Activated T-helper 1 cell treated with Interleukin-2 at 50 U/mL for 16 hours (primary cell): Measurements from ENCODE around the gene LNX2.

ENCODE experiments used
- DNase-seq: peaks from one replicate; pipeline ENCODE4 v3.0.0-alpha.2; 2020; ENCODE audit warnings: low read depth

Gene LNX2

DNA sequence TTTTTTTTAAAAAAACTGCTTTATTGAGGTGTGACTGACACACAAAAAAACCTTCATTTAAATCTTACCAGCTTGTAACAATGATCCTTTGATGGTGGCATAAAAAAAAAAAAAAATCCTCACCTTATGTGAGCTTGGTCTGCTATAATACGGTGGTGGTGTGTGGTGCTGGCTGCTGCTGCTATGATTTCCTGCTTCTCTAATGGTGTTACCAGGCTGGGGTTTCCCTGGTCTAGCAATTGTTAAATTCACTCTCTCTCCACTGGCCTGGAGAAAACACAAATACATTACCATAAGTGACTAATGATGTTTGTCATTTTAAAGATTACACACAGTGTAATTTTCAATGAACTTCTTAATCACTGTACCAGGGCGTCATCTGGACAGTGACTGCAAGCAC, 60.6 kb downstream of the LNX2 start:
- no peak for DNase-seq

- DNase-seq, result no peak
These were observed 64.2 kb downstream of the LNX2 start for GRCh38 chr13:27556109-27556508.

GRCh38 chr13:27551562-27551961, 68.8 kb downstream of the LNX2 start:
- DNase-seq, result no peak

- DNase-seq, result no peak
These were observed 70.8 kb downstream of the LNX2 start for GRCh38 chr13:27549406-27549981.

GRCh38 chr13:27542220-27542619, 78.1 kb downstream of the LNX2 start:
- DNase-seq, result no peak

GRCh38 chr13:27541386-27541785, 78.9 kb downstream of the LNX2 start:
- no peak for DNase-seq

GRCh38 chr13:27536361-27537101, 83.8 kb downstream of the LNX2 start:
- DNase-seq, result no peak

GRCh38 chr13:27535546-27535945, 84.8 kb downstream of the LNX2 start:
- DNase-seq, result no peak

DNA sequence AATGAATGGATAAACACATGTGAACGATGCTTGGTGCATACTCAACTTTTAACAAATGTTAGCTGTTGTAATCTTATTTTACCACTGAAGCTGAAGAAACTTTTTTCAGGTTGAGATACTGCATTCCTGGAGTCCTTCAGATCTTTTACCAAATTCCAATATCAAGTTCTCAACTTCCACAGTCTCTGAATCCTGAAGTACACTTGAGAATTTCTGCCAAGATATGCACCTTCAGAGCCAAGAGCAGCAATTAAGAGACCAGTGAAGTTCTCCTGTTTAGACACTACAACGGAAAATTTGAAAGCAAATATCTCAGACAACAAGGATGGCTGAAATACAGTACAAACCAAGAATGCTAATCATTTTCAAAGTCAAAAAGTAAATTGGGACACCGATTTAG, 85.3 kb downstream of the LNX2 start:
- no peak for DNase-seq

DNA sequence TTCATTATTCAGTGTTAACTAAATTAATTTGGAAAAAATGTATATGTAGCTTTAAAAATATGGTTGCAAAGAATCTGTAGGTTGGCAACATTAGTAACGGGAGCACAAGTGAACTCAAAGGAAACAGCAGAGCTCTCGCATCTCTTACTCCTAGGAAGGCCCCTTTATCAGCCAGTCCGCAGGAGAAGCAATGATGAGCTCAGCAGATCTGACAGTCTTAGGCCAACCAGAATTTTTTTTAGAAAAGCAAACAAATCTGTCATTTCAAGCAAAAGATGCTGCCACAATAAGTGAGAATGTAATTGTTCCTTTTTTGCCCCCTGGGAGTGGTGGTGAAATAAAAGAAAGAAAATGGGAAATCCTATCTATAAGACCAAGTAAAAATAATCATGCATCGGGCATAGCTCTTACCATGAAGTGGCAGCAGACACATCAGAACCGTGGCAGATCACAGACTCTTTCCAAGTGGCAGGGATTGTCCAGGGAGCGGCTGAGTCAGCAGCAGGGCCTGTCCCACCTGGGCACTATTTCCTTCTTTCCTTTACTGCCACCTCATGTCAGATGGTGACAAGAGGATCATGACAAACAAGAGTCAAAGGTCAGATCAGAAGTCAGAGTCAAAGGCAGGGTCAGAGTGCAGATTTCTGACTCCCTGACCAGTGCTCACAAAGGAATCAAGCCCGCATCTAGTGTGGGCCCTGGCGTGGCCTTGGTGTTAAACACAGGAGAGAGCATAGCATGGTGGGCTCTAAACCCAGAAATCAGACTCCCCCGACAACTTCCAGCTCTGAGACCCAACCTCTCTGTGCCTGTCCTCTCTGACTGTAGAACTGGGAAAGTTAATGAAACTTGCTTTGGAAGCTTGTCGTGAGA, 86.0 kb downstream of the LNX2 start:
- DNase-seq, result no peak

GRCh38 chr13:27533155-27533643, 87.1 kb downstream of the LNX2 start:
- peak; percentile 5 for DNase-seq

DNA sequence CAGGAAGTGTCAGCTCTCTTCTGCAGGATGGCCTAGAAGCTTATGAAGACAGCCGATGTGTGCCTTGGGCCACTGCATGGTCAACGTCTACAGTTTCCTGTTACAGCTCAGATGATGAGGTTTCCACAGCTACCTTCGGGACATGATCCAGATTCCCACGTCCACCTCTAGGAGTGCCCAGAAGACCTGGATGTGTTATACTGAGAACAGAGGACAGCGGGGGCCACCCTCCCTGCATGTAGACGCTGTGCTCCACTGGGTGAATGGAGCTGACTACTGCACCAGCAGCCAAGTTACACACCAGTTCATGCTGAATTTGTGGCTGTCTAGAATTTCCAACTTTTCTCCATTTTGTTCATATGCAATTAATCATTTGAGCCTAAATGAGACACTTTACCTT, 91.4 kb downstream of the LNX2 start:
- no peak for DNase-seq

DNA sequence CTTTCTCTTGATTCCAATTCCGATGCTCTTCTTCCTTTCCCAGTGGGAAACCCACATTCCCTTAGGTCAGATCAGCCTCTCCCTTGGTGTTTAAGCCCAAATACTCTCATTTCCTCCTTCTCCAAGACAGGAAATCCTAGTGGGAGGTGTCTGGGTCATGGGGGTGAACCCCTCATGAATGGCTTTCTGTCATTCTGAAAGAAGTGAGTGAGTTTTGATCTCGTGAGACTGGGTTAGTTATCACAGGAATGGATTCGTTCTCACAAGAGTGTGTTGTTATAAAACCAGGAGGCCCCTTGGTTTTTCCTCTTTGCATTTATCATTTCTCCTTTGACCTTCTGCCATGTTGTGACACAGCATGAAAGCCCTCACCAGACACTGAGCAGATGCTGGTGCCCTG, 93.8 kb downstream of the LNX2 start:
- no peak for DNase-seq

DNA sequence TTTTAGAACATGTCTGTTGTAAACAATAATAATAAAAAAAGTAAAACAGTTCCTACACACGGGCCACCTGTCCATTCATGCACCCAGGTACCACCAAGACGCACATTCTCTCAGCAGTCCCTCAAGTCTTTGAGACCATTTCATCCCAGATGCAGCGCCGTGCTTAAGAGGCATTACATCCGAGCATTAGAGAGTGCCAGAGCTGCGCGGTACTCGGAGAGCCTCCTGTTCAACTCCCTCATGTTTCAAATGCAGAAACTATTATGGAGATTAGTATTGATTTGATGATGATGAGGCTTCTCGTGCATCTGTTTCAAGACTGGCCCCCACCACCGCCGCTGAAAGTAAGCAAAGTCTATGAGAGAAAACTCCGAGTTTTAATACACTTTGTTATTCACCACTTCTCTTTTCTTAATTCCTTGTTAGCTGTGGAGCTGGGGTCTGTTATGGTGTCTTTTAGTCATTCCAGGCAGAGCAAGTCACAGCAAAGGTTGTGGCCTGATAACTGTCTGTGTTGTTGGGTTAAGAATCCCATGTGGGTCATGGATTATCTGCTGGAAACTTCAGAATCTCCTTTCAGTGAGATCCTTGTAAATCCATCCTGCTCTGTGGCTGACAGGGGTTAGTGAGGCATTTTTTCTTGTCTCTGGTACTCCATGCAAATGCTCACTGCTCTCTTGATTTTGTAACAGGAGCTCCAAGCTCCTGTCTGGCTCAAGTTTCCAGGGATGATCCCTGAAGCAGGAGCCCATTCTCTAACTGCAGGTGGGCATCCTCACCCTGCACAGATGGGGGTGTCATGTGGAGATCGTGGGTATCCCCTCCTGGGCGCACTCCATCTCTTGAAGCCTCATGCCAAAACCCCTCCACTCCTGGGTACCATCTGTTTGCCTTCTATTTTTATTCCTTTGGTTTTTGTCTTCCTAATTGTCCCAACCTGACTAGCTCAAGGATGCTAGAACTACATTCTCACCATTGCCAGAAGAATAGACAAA, 95.1 kb downstream of the LNX2 start:
- no peak for DNase-seq

- no peak for DNase-seq
These were observed 96.8 kb downstream of the LNX2 start for GRCh38 chr13:27523346-27524073.

DNA sequence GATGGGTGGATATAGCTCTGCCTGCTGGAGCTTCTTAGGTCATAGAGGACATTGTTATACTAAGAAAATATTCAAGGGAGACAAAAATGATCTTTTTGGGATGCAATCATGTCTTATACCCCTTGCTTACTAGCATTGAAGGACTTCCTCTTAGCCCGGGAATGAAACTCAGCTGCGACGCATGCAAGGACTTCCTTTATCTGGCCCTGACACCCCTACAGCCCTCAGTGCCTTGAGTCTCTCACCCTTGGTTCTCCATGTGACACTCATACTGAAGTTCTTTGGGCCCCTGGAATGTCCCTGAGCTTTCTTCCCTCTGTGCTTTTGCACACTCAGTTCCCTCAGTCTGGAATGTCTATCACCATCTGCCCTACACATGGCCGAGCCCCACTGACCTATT, 97.5 kb downstream of the LNX2 start:
- DNase-seq, result no peak

- DNase-seq, result no peak
These were observed 104.2 kb downstream of the LNX2 start for GRCh38 chr13:27516103-27516502.

DNA sequence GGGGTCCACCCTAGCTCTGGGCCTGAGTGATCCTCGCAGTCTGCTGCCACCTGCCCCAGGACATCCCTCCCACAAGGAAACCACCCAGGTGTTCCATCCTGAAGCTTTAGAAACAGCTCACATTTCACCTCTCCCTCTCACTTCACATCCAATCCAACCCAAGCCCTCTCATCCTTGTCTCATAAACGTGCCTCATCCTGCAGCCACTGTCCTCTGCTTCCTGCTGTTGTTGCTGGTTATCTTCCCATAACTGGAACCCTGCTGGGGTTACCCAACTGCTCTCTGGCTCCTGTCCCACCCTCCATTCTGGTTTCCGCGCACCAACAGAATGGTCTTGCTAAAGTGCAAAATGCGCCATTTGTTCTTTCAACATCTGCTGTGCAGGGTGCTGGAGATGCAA, 110.2 kb downstream of the LNX2 start:
- DNase-seq, result no peak

- DNase-seq, result no peak
These were observed 111.5 kb downstream of the LNX2 start for GRCh38 chr13:27508802-27509201.

- no peak for DNase-seq
These were observed 114.5 kb downstream of the LNX2 start for GRCh38 chr13:27505792-27506191.

DNA sequence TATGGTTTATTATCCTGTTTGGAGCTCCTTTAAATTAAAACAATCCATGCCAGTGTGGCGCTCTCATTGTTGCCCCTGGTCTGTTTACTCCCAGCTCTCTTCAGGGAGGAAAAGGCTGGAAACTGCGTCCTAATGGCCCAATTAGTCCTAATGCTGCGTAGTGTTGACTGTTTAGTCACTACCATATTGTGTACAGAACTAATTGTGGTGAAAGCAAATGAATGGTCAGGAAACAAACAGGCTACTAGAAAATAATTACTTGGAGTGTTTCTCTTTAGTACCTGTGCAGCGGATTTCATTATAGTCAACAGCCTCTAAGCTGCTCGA, 115.5 kb downstream of the LNX2 start:
- no peak for DNase-seq
